Keratinocyte (primary cell): Measurements from ENCODE around the gene AEBP1. TPM values are rescaled to one million over a fixed set of nuclear protein-coding genes. Genes with fewer than 3 reads are reported as not detected.
A peak's percentile ranks its signal among the peaks of the same experiment; 100 is the strongest.

Source experiments
- DNase-seq: peaks from one replicate; pipeline ENCODE4 v3.0.0-alpha.2; 2011; ENCODE audit warnings: low read depth, missing footprints, low spot score
- FAIRE-seq: peaks from 2 replicates; lab custom pipeline; 2011; peaks lifted over from hg19 to GRCh38; lab: Jason Lieb, UNC
- H2AFZ ChIP-seq: 2 replicates; pipeline ENCODE4 v1.6.0; 2012; ENCODE audit warnings: low read length, control low read depth, inconsistent platforms; ENCODE audit not compliant: control insufficient read depth
- H3K27ac ChIP-seq: 2 replicates; pipeline ENCODE4 v1.5.1; 2011; ENCODE audit warnings: low read length; ENCODE audit not compliant: control insufficient read depth, insufficient read depth
- H3K27me3 ChIP-seq: 3 replicates; pipeline ENCODE4 v1.6.0; 2011; ENCODE audit warnings: low read length; ENCODE audit not compliant: control insufficient read depth, insufficient read depth; ENCODE audit errors: extremely low read depth
- H3K36me3 ChIP-seq, 2 experiments: 2 replicates in 1 of 2; 3 replicates in 1 of 2; pipeline ENCODE4 v1.5.1; 2011; ENCODE audit warnings: low read length in 2 of 2, mild to moderate bottlenecking in 1 of 2; ENCODE audit not compliant: control insufficient read depth in 2 of 2, insufficient read depth in 2 of 2; ENCODE audit errors: extremely low read depth in 1 of 2
- H3K4me1 ChIP-seq: 3 replicates; pipeline ENCODE4 v1.5.1; 2011; ENCODE audit warnings: low read length; ENCODE audit not compliant: control insufficient read depth, insufficient read depth; ENCODE audit errors: extremely low read depth
- H3K4me2 ChIP-seq: 3 replicates; pipeline ENCODE4 v1.6.0; 2011; ENCODE audit warnings: low read depth, low read length; ENCODE audit not compliant: control insufficient read depth, insufficient read depth; ENCODE audit errors: extremely low read depth
- H3K4me3 ChIP-seq, 3 experiments: fragments of 200-600 bp in 1 of 3; sonication (generic) in 1 of 3; 2 replicates in 2 of 3; 3 replicates in 1 of 3; pipeline ENCODE4 v1.5.1; 2011 to 2016; ENCODE audit warnings: low read length in 3 of 3, mild to moderate bottlenecking in 3 of 3, control low read depth in 2 of 3, inconsistent platforms in 1 of 3, low read depth in 1 of 3, mixed read lengths in 1 of 3, mixed run types in 1 of 3, moderate library complexity in 1 of 3; ENCODE audit not compliant: control insufficient read depth in 2 of 3, insufficient read depth in 2 of 3; ENCODE audit errors: extremely low read depth in 1 of 3
- H3K79me2 ChIP-seq: 2 replicates; pipeline ENCODE4 v1.6.0; 2012; ENCODE audit warnings: low read length; ENCODE audit not compliant: control insufficient read depth, insufficient read depth
- H3K9ac ChIP-seq: 3 replicates; pipeline ENCODE4 v1.6.0; 2011; ENCODE audit warnings: low read length; ENCODE audit not compliant: control insufficient read depth, insufficient read depth; ENCODE audit errors: extremely low read depth
- H3K9me1 ChIP-seq: 3 replicates; pipeline ENCODE4 v1.6.0; 2011; ENCODE audit warnings: low read length; ENCODE audit not compliant: control insufficient read depth, insufficient read depth; ENCODE audit errors: extremely low read depth
- H3K9me3 ChIP-seq: 2 replicates; pipeline ENCODE4 v1.5.1; 2012; ENCODE audit warnings: low read depth, low read length; ENCODE audit not compliant: control insufficient read depth
- H4K20me1 ChIP-seq: 3 replicates; pipeline ENCODE4 v1.6.0; 2011; ENCODE audit warnings: low read length; ENCODE audit not compliant: control insufficient read depth, insufficient read depth; ENCODE audit errors: extremely low read depth
- CTCF ChIP-seq, 3 experiments: IDR thresholded peaks in 1 of 3; conservative IDR thresholded peaks in 1 of 3; optimal IDR thresholded peaks in 1 of 3; 2 replicates in 2 of 3; 3 replicates in 1 of 3; pipeline versions ENCODE3 to v1.5.1; 2011; ENCODE audit warnings: low read length in 3 of 3, mild to moderate bottlenecking in 3 of 3, moderate library complexity in 2 of 3, control low read depth in 1 of 3, inconsistent platforms in 1 of 3; ENCODE audit not compliant: insufficient read depth in 2 of 3; ENCODE audit errors: extremely low read depth in 1 of 3
- EZH2 ChIP-seq: IDR thresholded peaks from one replicate; pipeline ENCODE4 v1.6.1; 2012; ENCODE audit warnings: inconsistent platforms, mild to moderate bottlenecking, low read length, moderate library complexity
- dilution Hi-C: fragments of 300-500 bp; cut with MboI; formaldehyde crosslinking; loops from one replicate; pipeline ENCODE4 v1.7.0; 2020; ENCODE audit warnings: low sequenced_read_pairs; ENCODE audit not compliant: extremely low pct_ligation_motif_present
- polyA plus RNA-seq, 5 experiments: library from polyadenylated mRNA; depleted of rRNA in 3 of 5; stranded (reverse) in 3 of 5; stranded (forward) in 1 of 5; unstranded in 1 of 5; fragments of >200 nt; gene quantifications; 1 replicate in 1 of 5; 2 replicates in 3 of 5; 3 replicates in 1 of 5; pipeline versions ENCODE4 v1.2.1 to v1.2.3, GENCODE V29; 2011 to 2012; ENCODE audit warnings: missing spikeins in 2 of 5, low read depth in 1 of 5, low replicate concordance in 1 of 5

Gene AEBP1
- polyA plus RNA-seq, 1 donor (not counting 4 experiments of a cell fraction or from before 2014, with no cell fraction given): 0.03 TPM

DNA sequence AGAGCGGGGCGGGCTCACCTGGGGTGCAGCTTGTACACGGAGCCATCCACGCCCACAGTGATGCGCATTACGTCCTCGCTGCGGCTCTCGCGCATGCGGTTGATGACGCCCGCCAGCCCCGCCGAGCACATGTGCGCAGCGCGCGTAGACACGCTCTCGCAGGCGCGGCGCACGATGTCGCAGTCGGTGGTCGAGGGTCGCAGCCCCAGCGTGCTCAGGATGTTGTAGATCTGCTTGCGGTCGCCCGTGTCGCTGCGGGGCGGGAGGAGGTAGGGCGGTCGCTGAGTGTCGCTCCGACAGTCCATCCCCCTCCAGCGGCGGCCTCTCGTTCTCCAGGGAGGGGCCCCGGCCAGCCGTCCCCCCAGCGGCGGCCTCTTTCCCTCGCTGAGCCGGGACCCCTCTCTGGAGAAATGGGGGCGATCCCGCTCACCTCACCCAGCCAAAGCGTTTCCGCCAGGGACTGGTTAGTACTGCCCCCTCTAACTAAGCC lies 41.4 kb downstream of the AEBP1 start:
- dilution Hi-C loops: no loop called here

DNA sequence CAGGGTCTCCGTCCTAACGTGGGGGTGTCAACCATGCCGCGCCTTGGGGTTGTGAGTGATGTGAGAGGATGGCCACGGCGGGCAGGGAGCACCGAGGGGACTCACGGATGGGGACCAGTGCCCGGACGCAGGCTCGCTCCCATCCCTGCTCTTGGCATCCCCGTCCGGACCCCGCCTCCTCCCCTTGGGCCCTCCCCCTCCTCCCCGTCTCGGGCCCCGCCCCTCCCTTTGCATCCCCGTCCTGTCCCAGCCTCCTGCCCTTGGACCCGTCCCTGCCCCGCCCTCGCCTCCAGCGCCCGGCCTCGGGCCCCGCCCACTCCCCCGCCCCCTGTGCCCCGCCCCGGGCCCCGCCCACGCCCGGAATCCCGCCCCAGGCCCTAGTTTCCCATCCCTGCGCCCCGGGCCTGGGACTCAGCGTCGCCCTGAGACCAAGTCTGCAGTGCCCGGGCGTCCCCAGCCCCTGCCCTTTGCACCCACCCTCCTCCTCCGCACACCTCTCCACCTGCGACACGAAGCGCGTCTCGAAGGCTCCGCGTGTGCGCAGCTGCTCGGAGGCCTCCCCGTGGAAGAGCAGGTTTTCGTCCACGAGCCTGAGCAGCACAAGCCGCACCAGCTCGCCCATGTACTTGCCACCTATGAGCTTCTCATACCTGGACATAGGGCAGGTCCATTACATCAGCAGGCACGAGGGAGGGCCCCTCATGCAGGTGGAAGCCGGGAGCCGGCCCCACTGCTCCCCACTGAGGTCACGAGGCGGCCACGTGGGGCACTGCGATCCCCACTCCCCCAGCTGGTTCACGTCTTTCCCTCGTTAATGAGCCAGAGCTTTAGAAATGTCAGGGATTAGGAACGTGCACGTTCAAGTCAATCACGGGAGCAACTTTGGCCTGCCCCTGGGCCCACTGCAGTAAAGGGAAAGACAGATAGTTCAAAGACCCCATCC lies 42.1 kb downstream of the AEBP1 start:
- H3K4me3 ChIP-seq: peak overlapping the region in 1 of 3 experiments; percentile 11
- H4K20me1 ChIP-seq: no peaks in the 10 kb centered on the region
- no peaks in the 10 kb centered on the region for H3K79me2 ChIP-seq
- no peak overlapping the region for H2AFZ ChIP-seq
- H3K4me2 ChIP-seq: no peak overlapping the region
- FAIRE-seq (no peak), DNase-seq (no peak)
- H3K9me1 ChIP-seq: no peaks in the 10 kb centered on the region
- no peaks in the 10 kb centered on the region for H3K36me3 ChIP-seq
- peaks cover 3% of the 10 kb centered on the region for H3K4me1 ChIP-seq
- no peak overlapping the region for H3K27ac ChIP-seq
- H3K9me3 ChIP-seq: no peaks in the 10 kb centered on the region
- TF ChIP-seq EZH2 (peak; percentile 17), CTCF (optimal IDR thresholded peaks at IDR 0.05 in 1 of 3, IDR thresholded peaks at IDR 0.05 in 1 of 3, conservative IDR thresholded peaks at IDR 0.05 in 1 of 3; ENCODE audit: extremely low read depth in 1 of 3, insufficient read depth in 2 of 3, low read length in 3 of 3) (no peak)
- peaks cover 32% of the 10 kb centered on the region for H3K27me3 ChIP-seq
- dilution Hi-C loops: no loop called here
- no peak overlapping the region for H3K9ac ChIP-seq

More for the DNA sequence above, 41.4 kb downstream of the AEBP1 start:
- Histone ChIP-seq H3K4me3 (no peak overlapping the region), H2AFZ (no peak overlapping the region), H3K79me2 (no peaks in the 10 kb centered on the region), H3K9me1 (no peaks in the 10 kb centered on the region), H3K9ac (no peak overlapping the region), H4K20me1 (no peaks in the 10 kb centered on the region), H3K4me1 (peaks cover 3% of the 10 kb centered on the region), H3K27me3 (peaks cover 29% of the 10 kb centered on the region), H3K36me3 (no peaks in the 10 kb centered on the region), H3K9me3 (no peaks in the 10 kb centered on the region), H3K4me2 (no peak overlapping the region), H3K27ac (no peak overlapping the region)
- DNase-seq: no peak
- peak; percentile 36 for TF ChIP-seq EZH2
- TF ChIP-seq CTCF (optimal IDR thresholded peaks at IDR 0.05 in 1 of 3, IDR thresholded peaks at IDR 0.05 in 1 of 3, conservative IDR thresholded peaks at IDR 0.05 in 1 of 3; ENCODE audit: extremely low read depth in 1 of 3, insufficient read depth in 2 of 3, low read length in 3 of 3): no peak
- no peak for FAIRE-seq
